ENCODE results near the gene PTPRD.

GRCh38 chr9:8815931-8816330 lies 1796.9 kb downstream of the PTPRD start:
- TF ChIP-seq EZH2 (IDR thresholded peaks at IDR 0.05) (no peak), CTCF (IDR thresholded peaks at IDR 0.05) (no peak)

Measured in neural progenitor cell (in vitro differentiated cells).